HPDE6-E6E7 (cell line): ENCODE data around the gene ARHGAP6.
"Not testable (repeated sequence)": the region's sequence is repeated elsewhere in the genome, so short reads cannot be mapped to it uniquely, and the experiment has no call there.

Experiments
- DNase-seq: peaks from one replicate; pipeline ENCODE4 v3.0.0; 2011; ENCODE audit warnings: missing footprints; ENCODE audit errors: extremely low spot score

Gene ARHGAP6

GRCh38 chrX:11235377-11235776, 430.3 kb downstream of the ARHGAP6 start:
- DNase-seq: not testable (repeated sequence)

- no peak for DNase-seq
Observed at GRCh38 chrX:11215191-11215921, 450.4 kb downstream of the ARHGAP6 start.

- DNase-seq: no peak
Observed at GRCh38 chrX:11214346-11215190, 451.2 kb downstream of the ARHGAP6 start.

- DNase-seq: no peak
Observed at GRCh38 chrX:11212741-11213140, 453.0 kb downstream of the ARHGAP6 start.

- no peak for DNase-seq
Observed at GRCh38 chrX:11210415-11210801, 455.3 kb downstream of the ARHGAP6 start.

- no peak for DNase-seq
Observed at GRCh38 chrX:11209798-11210414, 455.8 kb downstream of the ARHGAP6 start.

- no peak for DNase-seq
Observed at GRCh38 chrX:11206716-11207115, 459.0 kb downstream of the ARHGAP6 start.

- no peak for DNase-seq
Observed at GRCh38 chrX:11205796-11206195, 459.9 kb downstream of the ARHGAP6 start.

- DNase-seq: no peak
Observed at GRCh38 chrX:11197671-11198070, 468.0 kb downstream of the ARHGAP6 start.

GRCh38 chrX:11196476-11196875, 469.2 kb downstream of the ARHGAP6 start:
- DNase-seq: no peak

- DNase-seq: no peak
Observed at GRCh38 chrX:11193035-11193469, 472.7 kb downstream of the ARHGAP6 start.

GRCh38 chrX:11190745-11191510, 474.8 kb downstream of the ARHGAP6 start:
- no peak for DNase-seq

- DNase-seq: no peak
Observed at GRCh38 chrX:11189097-11189496, 476.6 kb downstream of the ARHGAP6 start.

- DNase-seq: peak; percentile 25
Observed at GRCh38 chrX:11188664-11189063, 477.1 kb downstream of the ARHGAP6 start.

GRCh38 chrX:11187001-11187400, 478.7 kb downstream of the ARHGAP6 start:
- DNase-seq: no peak

GRCh38 chrX:11185861-11186260, 479.9 kb downstream of the ARHGAP6 start:
- no peak for DNase-seq

- DNase-seq: no peak
Observed at GRCh38 chrX:11180571-11180970, 485.1 kb downstream of the ARHGAP6 start.

- DNase-seq: no peak
Observed at GRCh38 chrX:11172415-11172814, 493.3 kb downstream of the ARHGAP6 start.

- DNase-seq: no peak
Observed at GRCh38 chrX:11171956-11172355, 493.8 kb downstream of the ARHGAP6 start.

- no peak for DNase-seq
Observed at GRCh38 chrX:11164433-11164832, 501.3 kb downstream of the ARHGAP6 start.

GRCh38 chrX:11159149-11159548, 506.6 kb downstream of the ARHGAP6 start:
- DNase-seq: no peak
